SK-N-SH treated with all-trans-retinoic acid at 6 μM for 48 hours (cell line): ENCODE data around the gene HCK.

Experiments used
- ATAC-seq: fragments of 200-7000 bp; cut with Tn5 transposase; 3 replicates; pipeline ENCODE4 v1.9.1; 2020; ENCODE audit warnings: mild to moderate bottlenecking, moderate library complexity
- BACH2 ChIP-seq: fragments of 250-450 bp; sonication (Bioruptor Pico); IDR thresholded peaks from 2 replicates; pipeline ENCODE4 v1.9.0; 2021; ENCODE audit warnings: mild to moderate bottlenecking, borderline replicate concordance
- CSDC2 ChIP-seq: fragments of 250-450 bp; sonication (Bioruptor Pico); IDR thresholded peaks from 2 replicates; pipeline ENCODE4 v1.5.0; 2020; ENCODE audit warnings: mild to moderate bottlenecking, moderate library complexity
- CSRNP3 ChIP-seq: fragments of 250-450 bp; sonication (Bioruptor Pico); IDR thresholded peaks from 2 replicates; pipeline ENCODE4 v1.5.1; 2021; ENCODE audit warnings: mild to moderate bottlenecking, moderate library complexity
- ESRRG ChIP-seq: fragments of 250-450 bp; sonication (Bioruptor Pico); IDR thresholded peaks from 2 replicates; pipeline ENCODE4 v1.6.1; 2021; ENCODE audit warnings: mild to moderate bottlenecking
- GLIS3 ChIP-seq: fragments of 250-450 bp; sonication (Bioruptor Pico); IDR thresholded peaks from 2 replicates; pipeline ENCODE4 v1.5.0; 2020; ENCODE audit warnings: mild to moderate bottlenecking, moderate library complexity
- ISL1 ChIP-seq: fragments of 250-450 bp; sonication (Bioruptor Pico); IDR thresholded peaks from 2 replicates; pipeline ENCODE4 v2.1.2; 2022; ENCODE audit warnings: mild to moderate bottlenecking, moderate library complexity
- OSR1 ChIP-seq: fragments of 250-450 bp; sonication (Bioruptor Pico); IDR thresholded peaks from 2 replicates; pipeline ENCODE4 v1.8.0; 2022; ENCODE audit warnings: moderate library complexity, mild to moderate bottlenecking, inconsistent platforms
- POU6F1 ChIP-seq: fragments of 250-450 bp; sonication (Bioruptor Pico); IDR thresholded peaks from 2 replicates; pipeline ENCODE4 v1.8.0; 2021; ENCODE audit warnings: low read depth, mild to moderate bottlenecking, moderate library complexity, borderline replicate concordance
- PPARA ChIP-seq: fragments of 250-450 bp; sonication (Bioruptor Pico); IDR thresholded peaks from 2 replicates; pipeline ENCODE4 v1.5.0; 2020; ENCODE audit warnings: mild to moderate bottlenecking, borderline replicate concordance
- RARB ChIP-seq: fragments of 250-450 bp; sonication (Bioruptor Pico); IDR thresholded peaks from 2 replicates; pipeline ENCODE4 v1.8.0; 2021; ENCODE audit warnings: mild to moderate bottlenecking, moderate library complexity
- SNAI2 ChIP-seq: fragments of 250-450 bp; sonication (Bioruptor Pico); IDR thresholded peaks from 2 replicates; pipeline ENCODE4 v1.5.0; 2020; ENCODE audit warnings: mild to moderate bottlenecking, moderate library complexity
- TCF4 ChIP-seq: fragments of 250-450 bp; sonication (Bioruptor Pico); IDR thresholded peaks from 2 replicates; pipeline ENCODE4 v1.8.0; 2021; ENCODE audit warnings: mild to moderate bottlenecking, moderate library complexity, borderline replicate concordance
- TOX ChIP-seq: fragments of 250-450 bp; sonication (Bioruptor Pico); IDR thresholded peaks from 2 replicates; pipeline ENCODE4 v1.8.0; 2021; ENCODE audit warnings: mild to moderate bottlenecking, moderate library complexity, borderline replicate concordance
- TSHZ2 ChIP-seq: fragments of 250-450 bp; sonication (Bioruptor Pico); IDR thresholded peaks from 2 replicates; pipeline ENCODE4 v1.5.0; 2020; ENCODE audit warnings: mild to moderate bottlenecking, moderate library complexity
- ZC3H10 ChIP-seq: fragments of 250-450 bp; sonication (Bioruptor Pico); IDR thresholded peaks from 2 replicates; pipeline ENCODE4 v1.5.1; 2021; ENCODE audit warnings: mild to moderate bottlenecking, moderate library complexity
- ZFP3 ChIP-seq: fragments of 250-450 bp; sonication (Bioruptor Pico); IDR thresholded peaks from 2 replicates; pipeline ENCODE4 v1.5.0; 2020; ENCODE audit warnings: mild to moderate bottlenecking, moderate library complexity
- ZNF565 ChIP-seq: fragments of 450-650 bp; formaldehyde crosslinking; conservative IDR thresholded peaks from 2 replicates; pipeline ENCODE4 v1.5.0; 2020; ENCODE audit warnings: low read depth, mild to moderate bottlenecking, moderate library complexity
- ZNF70 ChIP-seq: fragments of 450-650 bp; formaldehyde crosslinking; IDR thresholded peaks from 2 replicates; pipeline ENCODE4 v1.5.0; 2020; ENCODE audit warnings: mild to moderate bottlenecking, moderate library complexity
- ZNF8 ChIP-seq: fragments of 450-650 bp; formaldehyde crosslinking; IDR thresholded peaks from 2 replicates; pipeline ENCODE4 v1.5.0; 2020; ENCODE audit warnings: mild to moderate bottlenecking, moderate library complexity
- TF ChIP-seq, protein P1 (sequence below): fragments of 250-450 bp; sonication (Bioruptor Pico); IDR thresholded peaks from 2 replicates; pipeline ENCODE4 v1.8.0; 2020; ENCODE audit warnings: mild to moderate bottlenecking, moderate library complexity, borderline replicate concordance
- TF ChIP-seq, protein P2 (sequence below): fragments of 250-450 bp; sonication (Bioruptor Pico); IDR thresholded peaks from 2 replicates; pipeline ENCODE4 v1.5.1; 2020; ENCODE audit warnings: low read depth, mild to moderate bottlenecking, moderate library complexity

The HCK gene

GRCh38 chr20:32070690-32071213, 18.7 kb downstream of the HCK start:
- ATAC-seq, result no peak
- TF ChIP-seq TSHZ2 (CRISPR knock-in tag) (no peak), ZNF8 (CRISPR knock-in tag) (no peak), OSR1 (CRISPR knock-in tag) (no peak), ZNF70 (CRISPR knock-in tag) (no peak), ZFP3 (CRISPR knock-in tag) (no peak), TCF4 (no peak), ZC3H10 (CRISPR knock-in tag) (no peak), SNAI2 (CRISPR knock-in tag) (no peak), ZNF565 (CRISPR knock-in tag) (no peak), CSDC2 (CRISPR knock-in tag) (no peak), BACH2 (no peak), TOX (CRISPR knock-in tag) (no peak), ISL1 (CRISPR knock-in tag) (no peak), PPARA (CRISPR knock-in tag) (no peak)
- TF ChIP-seq, protein P1, sequence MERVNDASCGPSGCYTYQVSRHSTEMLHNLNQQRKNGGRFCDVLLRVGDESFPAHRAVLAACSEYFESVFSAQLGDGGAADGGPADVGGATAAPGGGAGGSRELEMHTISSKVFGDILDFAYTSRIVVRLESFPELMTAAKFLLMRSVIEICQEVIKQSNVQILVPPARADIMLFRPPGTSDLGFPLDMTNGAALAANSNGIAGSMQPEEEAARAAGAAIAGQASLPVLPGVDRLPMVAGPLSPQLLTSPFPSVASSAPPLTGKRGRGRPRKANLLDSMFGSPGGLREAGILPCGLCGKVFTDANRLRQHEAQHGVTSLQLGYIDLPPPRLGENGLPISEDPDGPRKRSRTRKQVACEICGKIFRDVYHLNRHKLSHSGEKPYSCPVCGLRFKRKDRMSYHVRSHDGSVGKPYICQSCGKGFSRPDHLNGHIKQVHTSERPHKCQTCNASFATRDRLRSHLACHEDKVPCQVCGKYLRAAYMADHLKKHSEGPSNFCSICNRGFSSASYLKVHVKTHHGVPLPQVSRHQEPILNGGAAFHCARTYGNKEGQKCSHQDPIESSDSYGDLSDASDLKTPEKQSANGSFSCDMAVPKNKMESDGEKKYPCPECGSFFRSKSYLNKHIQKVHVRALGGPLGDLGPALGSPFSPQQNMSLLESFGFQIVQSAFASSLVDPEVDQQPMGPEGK, result no peak
- TF ChIP-seq, protein P2, sequence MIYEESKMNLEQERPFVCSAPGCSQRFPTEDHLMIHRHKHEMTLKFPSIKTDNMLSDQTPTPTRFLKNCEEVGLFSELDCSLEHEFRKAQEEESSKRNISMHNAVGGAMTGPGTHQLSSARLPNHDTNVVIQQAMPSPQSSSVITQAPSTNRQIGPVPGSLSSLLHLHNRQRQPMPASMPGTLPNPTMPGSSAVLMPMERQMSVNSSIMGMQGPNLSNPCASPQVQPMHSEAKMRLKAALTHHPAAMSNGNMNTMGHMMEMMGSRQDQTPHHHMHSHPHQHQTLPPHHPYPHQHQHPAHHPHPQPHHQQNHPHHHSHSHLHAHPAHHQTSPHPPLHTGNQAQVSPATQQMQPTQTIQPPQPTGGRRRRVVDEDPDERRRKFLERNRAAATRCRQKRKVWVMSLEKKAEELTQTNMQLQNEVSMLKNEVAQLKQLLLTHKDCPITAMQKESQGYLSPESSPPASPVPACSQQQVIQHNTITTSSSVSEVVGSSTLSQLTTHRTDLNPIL, result no peak

DNA sequence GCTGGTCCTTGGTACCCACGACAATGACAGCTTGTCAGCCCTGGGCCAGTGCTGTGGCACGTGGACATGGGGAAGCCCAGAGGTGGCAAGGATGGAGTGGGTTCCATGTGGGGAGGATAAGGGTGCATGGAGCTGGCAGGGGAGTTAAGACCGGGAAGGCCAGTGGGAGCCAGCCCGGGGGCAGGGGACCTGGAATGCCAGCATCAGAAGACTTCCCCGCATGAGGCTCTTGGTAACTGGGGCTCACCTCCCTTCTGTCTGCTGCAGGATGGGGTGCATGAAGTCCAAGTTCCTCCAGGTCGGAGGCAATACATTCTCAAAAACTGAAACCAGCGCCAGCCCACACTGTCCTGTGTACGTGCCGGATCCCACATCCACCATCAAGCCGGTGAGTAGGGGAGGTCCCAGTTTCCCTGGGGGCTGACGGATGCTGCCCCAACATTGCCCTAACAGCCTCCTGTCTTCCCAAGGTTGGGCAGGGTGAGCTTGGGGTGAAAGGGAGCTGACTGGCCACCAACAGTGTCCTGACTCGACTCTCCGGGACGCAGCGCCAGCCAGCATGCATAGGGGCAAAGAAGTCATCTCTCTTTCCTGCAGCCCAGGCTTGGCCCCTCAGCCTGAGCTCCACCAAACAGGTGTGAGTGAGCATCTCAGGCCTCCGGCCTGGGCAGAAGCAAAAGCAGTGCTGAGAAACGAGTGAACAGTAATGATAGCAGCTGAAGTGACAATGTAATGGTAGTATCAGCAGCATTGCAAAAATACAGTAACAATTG, 19.5 kb downstream of the HCK start:
- ATAC-seq, result no peak
- no peak for TF ChIP-seq PPARA (CRISPR knock-in tag)
- TF ChIP-seq, protein P1, result no peak
- no peak for TF ChIP-seq SNAI2 (CRISPR knock-in tag)
- TF ChIP-seq OSR1 (CRISPR knock-in tag), result no peak
- no peak for TF ChIP-seq CSRNP3 (CRISPR knock-in tag)
- TF ChIP-seq ZC3H10 (CRISPR knock-in tag), result no peak
- no peak for TF ChIP-seq GLIS3 (CRISPR knock-in tag)
- TF ChIP-seq ZNF565 (CRISPR knock-in tag), result no peak

GRCh38 chr20:32072168-32072750, 20.2 kb downstream of the HCK start:
- no peak for ATAC-seq
- TF ChIP-seq CSDC2 (CRISPR knock-in tag) (no peak), ZC3H10 (CRISPR knock-in tag) (no peak), POU6F1 (CRISPR knock-in tag) (no peak), GLIS3 (CRISPR knock-in tag) (no peak), ZNF565 (CRISPR knock-in tag) (no peak), ESRRG (no peak), RARB (no peak)
